Measurements from ENCODE around the gene CACNB4.

DNA sequence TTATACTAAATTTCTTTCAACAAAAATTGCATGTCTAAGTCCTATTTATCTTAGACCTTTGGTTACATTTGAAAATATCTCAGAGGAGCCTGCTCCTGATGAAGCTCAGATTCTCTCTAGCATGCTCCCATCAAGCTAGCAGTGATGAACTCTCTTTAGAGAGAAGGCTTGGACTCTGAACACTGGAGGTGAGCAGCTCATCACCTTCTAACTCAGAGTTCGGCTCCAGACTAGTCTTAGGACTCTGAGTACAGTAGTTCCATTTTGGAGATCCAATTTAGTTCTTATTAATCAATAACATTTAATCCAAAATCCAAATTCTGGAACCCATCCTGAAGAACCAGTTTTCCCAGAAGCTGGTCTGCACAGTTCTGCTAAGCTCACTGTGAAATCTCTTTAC lies 107.8 kb downstream of the CACNB4 start:
- TF ChIP-seq EZH2 (IDR thresholded peaks at IDR 0.05; ENCODE audit: borderline replicate concordance, low read depth, low read length) = no peak
- no peak for TF ChIP-seq POLR2AphosphoS5 (IDR thresholded peaks at IDR 0.05; ENCODE audit: control insufficient read depth, insufficient read depth, low read depth, low read length)
- no peak for TF ChIP-seq PHF21A (IDR thresholded peaks at IDR 0.05; ENCODE audit: borderline replicate concordance, low read depth)
- no peak for TF ChIP-seq CEBPB (tag; IDR thresholded peaks at IDR 0.05)
- TF ChIP-seq YY1 (IDR thresholded peaks at IDR 0.05; ENCODE audit: borderline replicate concordance in 1 of 3, control insufficient read depth in 1 of 3, extremely low read depth in 1 of 3, insufficient read depth in 3 of 3, insufficient read length in 1 of 3, insufficient replicate concordance in 2 of 3, low read depth in 1 of 3, low read length in 2 of 3) = no peak
- TF ChIP-seq NFYB (IDR thresholded peaks at IDR 0.05; ENCODE audit: extremely low read depth, insufficient read length) = no peak
- TF ChIP-seq, protein P1, sequence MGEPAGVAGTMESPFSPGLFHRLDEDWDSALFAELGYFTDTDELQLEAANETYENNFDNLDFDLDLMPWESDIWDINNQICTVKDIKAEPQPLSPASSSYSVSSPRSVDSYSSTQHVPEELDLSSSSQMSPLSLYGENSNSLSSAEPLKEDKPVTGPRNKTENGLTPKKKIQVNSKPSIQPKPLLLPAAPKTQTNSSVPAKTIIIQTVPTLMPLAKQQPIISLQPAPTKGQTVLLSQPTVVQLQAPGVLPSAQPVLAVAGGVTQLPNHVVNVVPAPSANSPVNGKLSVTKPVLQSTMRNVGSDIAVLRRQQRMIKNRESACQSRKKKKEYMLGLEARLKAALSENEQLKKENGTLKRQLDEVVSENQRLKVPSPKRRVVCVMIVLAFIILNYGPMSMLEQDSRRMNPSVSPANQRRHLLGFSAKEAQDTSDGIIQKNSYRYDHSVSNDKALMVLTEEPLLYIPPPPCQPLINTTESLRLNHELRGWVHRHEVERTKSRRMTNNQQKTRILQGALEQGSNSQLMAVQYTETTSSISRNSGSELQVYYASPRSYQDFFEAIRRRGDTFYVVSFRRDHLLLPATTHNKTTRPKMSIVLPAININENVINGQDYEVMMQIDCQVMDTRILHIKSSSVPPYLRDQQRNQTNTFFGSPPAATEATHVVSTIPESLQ (CRISPR knock-in tag; IDR thresholded peaks at IDR 0.05) = no peak
- no peak for TF ChIP-seq SREBF2 (CRISPR knock-in tag; IDR thresholded peaks at IDR 0.05)
- TF ChIP-seq EP300 (IDR thresholded peaks at IDR 0.05; ENCODE audit: low read length) = no peak
- no peak for TF ChIP-seq NFE2L1 (tag; IDR thresholded peaks at IDR 0.05; ENCODE audit: borderline replicate concordance, low read depth)
- no peak for TF ChIP-seq EWSR1 (IDR thresholded peaks at IDR 0.05; ENCODE audit: borderline replicate concordance, low read depth, partially characterized antibody)

Measured in K562 (cell line).